ENCODE results near the gene MET.

Gene MET

GRCh38 chr7:116665332-116665996 is 6.5 kb upstream of the MET start:
- Histone ChIP-seq H3K36me3 (ENCODE audit: control insufficient read depth in 1 of 2, insufficient read depth in 2 of 2, low read length in 2 of 2) (no peaks in the 10 kb centered on the region), H3K27ac (ENCODE audit: low read length) (no peak overlapping the region), H3K4me3 (ENCODE audit: low read depth in 1 of 2, low read length in 2 of 2) (no peak overlapping the region), H3K4me1 (ENCODE audit: control insufficient read depth in 1 of 2, insufficient read depth in 2 of 2, low read length in 2 of 2) (no peaks in the 10 kb centered on the region), H3K27me3 (ENCODE audit: low read depth, low read length) (no peaks in the 10 kb centered on the region), H3K9me3 (ENCODE audit: control insufficient read depth in 1 of 2, low read length in 2 of 2) (no peaks in the 10 kb centered on the region)

- no peak overlapping the region for H3K27ac ChIP-seq (ENCODE audit: low read length)
These were observed 2.2 kb upstream of the MET start for GRCh38 chr7:116669769-116670168.

GRCh38 chr7:116670409-116671015 is 1.5 kb upstream of the MET start:
- Histone ChIP-seq H3K4me1 (ENCODE audit: control insufficient read depth in 1 of 2, insufficient read depth in 2 of 2, low read length in 2 of 2) (peaks cover 0 to 14% of the 10 kb centered on the region in 2 donors), H3K9me3 (ENCODE audit: control insufficient read depth in 1 of 2, low read length in 2 of 2) (no peaks in the 10 kb centered on the region), H3K36me3 (ENCODE audit: control insufficient read depth in 1 of 2, insufficient read depth in 2 of 2, low read length in 2 of 2) (no peaks in the 10 kb centered on the region), H3K27me3 (ENCODE audit: low read depth, low read length) (no peaks in the 10 kb centered on the region), H3K4me3 (ENCODE audit: low read depth in 1 of 2, low read length in 2 of 2) (no peak overlapping the region), H3K27ac (ENCODE audit: low read length) (no peak overlapping the region)

More at GRCh38 chr7:116669769-116670168, 2.2 kb upstream of the MET start:
- Histone ChIP-seq H3K9me3 (ENCODE audit: control insufficient read depth in 1 of 2, low read length in 2 of 2) (no peaks in the 10 kb centered on the region), H3K27me3 (ENCODE audit: low read depth, low read length) (no peaks in the 10 kb centered on the region), H3K4me1 (ENCODE audit: control insufficient read depth in 1 of 2, insufficient read depth in 2 of 2, low read length in 2 of 2) (peaks cover 0 to 14% of the 10 kb centered on the region in 2 donors), H3K36me3 (ENCODE audit: control insufficient read depth in 1 of 2, insufficient read depth in 2 of 2, low read length in 2 of 2) (no peaks in the 10 kb centered on the region), H3K4me3 (ENCODE audit: low read depth in 1 of 2, low read length in 2 of 2) (no peak overlapping the region)

GRCh38 chr7:116671111-116671510 is 885 bp upstream of the MET start:
- Histone ChIP-seq H3K36me3 (ENCODE audit: control insufficient read depth in 1 of 2, insufficient read depth in 2 of 2, low read length in 2 of 2) (no peaks in the 10 kb centered on the region), H3K27ac (ENCODE audit: low read length) (no peak overlapping the region), H3K9me3 (ENCODE audit: control insufficient read depth in 1 of 2, low read length in 2 of 2) (no peaks in the 10 kb centered on the region), H3K4me1 (ENCODE audit: control insufficient read depth in 1 of 2, insufficient read depth in 2 of 2, low read length in 2 of 2) (peaks cover 0 to 14% of the 10 kb centered on the region in 2 donors), H3K27me3 (ENCODE audit: low read depth, low read length) (no peaks in the 10 kb centered on the region), H3K4me3 (ENCODE audit: low read depth in 1 of 2, low read length in 2 of 2) (peak overlapping the region; percentile 50 to 64)

- Histone ChIP-seq H3K4me3 (ENCODE audit: low read depth in 1 of 2, low read length in 2 of 2) (peak overlapping the region; percentile 64 to 77), H3K27me3 (ENCODE audit: low read depth, low read length) (no peaks in the 10 kb centered on the region), H3K4me1 (ENCODE audit: control insufficient read depth in 1 of 2, insufficient read depth in 2 of 2, low read length in 2 of 2) (peaks cover 0 to 14% of the 10 kb centered on the region in 2 donors), H3K27ac (ENCODE audit: low read length) (peak overlapping the region; percentile 61), H3K9me3 (ENCODE audit: control insufficient read depth in 1 of 2, low read length in 2 of 2) (no peaks in the 10 kb centered on the region), H3K36me3 (ENCODE audit: control insufficient read depth in 1 of 2, insufficient read depth in 2 of 2, low read length in 2 of 2) (no peaks in the 10 kb centered on the region)
These were observed 830 bp downstream of the MET start for GRCh38 chr7:116672596-116673456.

GRCh38 chr7:116673457-116673865 is 1.5 kb downstream of the MET start:
- Histone ChIP-seq H3K27ac (ENCODE audit: low read length) (no peak overlapping the region), H3K9me3 (ENCODE audit: control insufficient read depth in 1 of 2, low read length in 2 of 2) (no peaks in the 10 kb centered on the region), H3K27me3 (ENCODE audit: low read depth, low read length) (no peaks in the 10 kb centered on the region), H3K4me3 (ENCODE audit: low read depth in 1 of 2, low read length in 2 of 2) (peak overlapping the region; percentile 64 to 77), H3K4me1 (ENCODE audit: control insufficient read depth in 1 of 2, insufficient read depth in 2 of 2, low read length in 2 of 2) (peaks cover 0 to 14% of the 10 kb centered on the region in 2 donors), H3K36me3 (ENCODE audit: control insufficient read depth in 1 of 2, insufficient read depth in 2 of 2, low read length in 2 of 2) (no peaks in the 10 kb centered on the region)

GRCh38 chr7:116674508-116675173 is 2.6 kb downstream of the MET start:
- H3K4me3 ChIP-seq (ENCODE audit: low read depth in 1 of 2, low read length in 2 of 2): no peak overlapping the region
- H3K27ac ChIP-seq (ENCODE audit: low read length): no peak overlapping the region
- no peaks in the 10 kb centered on the region for H3K36me3 ChIP-seq (ENCODE audit: control insufficient read depth in 1 of 2, insufficient read depth in 2 of 2, low read length in 2 of 2)
- H3K9me3 ChIP-seq (ENCODE audit: control insufficient read depth in 1 of 2, low read length in 2 of 2): no peaks in the 10 kb centered on the region
- no peaks in the 10 kb centered on the region for H3K27me3 ChIP-seq (ENCODE audit: low read depth, low read length)
- peaks cover 0 to 14% of the 10 kb centered on the region in 2 donors for H3K4me1 ChIP-seq (ENCODE audit: control insufficient read depth in 1 of 2, insufficient read depth in 2 of 2, low read length in 2 of 2)

GRCh38 chr7:116675812-116676355 is 3.9 kb downstream of the MET start:
- H3K4me1 ChIP-seq (ENCODE audit: control insufficient read depth in 1 of 2, insufficient read depth in 2 of 2, low read length in 2 of 2): peaks cover 0 to 14% of the 10 kb centered on the region in 2 donors
- H3K27me3 ChIP-seq (ENCODE audit: low read depth, low read length): no peaks in the 10 kb centered on the region
- no peaks in the 10 kb centered on the region for H3K9me3 ChIP-seq (ENCODE audit: control insufficient read depth in 1 of 2, low read length in 2 of 2)
- H3K27ac ChIP-seq (ENCODE audit: low read length): no peak overlapping the region
- no peaks in the 10 kb centered on the region for H3K36me3 ChIP-seq (ENCODE audit: control insufficient read depth in 1 of 2, insufficient read depth in 2 of 2, low read length in 2 of 2)
- H3K4me3 ChIP-seq (ENCODE audit: low read depth in 1 of 2, low read length in 2 of 2): no peak overlapping the region

GRCh38 chr7:116678780-116679179 is 6.8 kb downstream of the MET start:
- H3K36me3 ChIP-seq (ENCODE audit: control insufficient read depth in 1 of 2, insufficient read depth in 2 of 2, low read length in 2 of 2): no peaks in the 10 kb centered on the region
- H3K27ac ChIP-seq (ENCODE audit: low read length): no peak overlapping the region
- no peaks in the 10 kb centered on the region for H3K4me1 ChIP-seq (ENCODE audit: control insufficient read depth in 1 of 2, insufficient read depth in 2 of 2, low read length in 2 of 2)
- H3K27me3 ChIP-seq (ENCODE audit: low read depth, low read length): no peaks in the 10 kb centered on the region
- no peaks in the 10 kb centered on the region for H3K9me3 ChIP-seq (ENCODE audit: control insufficient read depth in 1 of 2, low read length in 2 of 2)
- H3K4me3 ChIP-seq (ENCODE audit: low read depth in 1 of 2, low read length in 2 of 2): no peak overlapping the region

- H3K4me1 ChIP-seq (ENCODE audit: control insufficient read depth in 1 of 2, insufficient read depth in 2 of 2, low read length in 2 of 2): no peaks in the 10 kb centered on the region
- no peaks in the 10 kb centered on the region for H3K9me3 ChIP-seq (ENCODE audit: control insufficient read depth in 1 of 2, low read length in 2 of 2)
- H3K4me3 ChIP-seq (ENCODE audit: low read depth in 1 of 2, low read length in 2 of 2): no peak overlapping the region
- no peak overlapping the region for H3K27ac ChIP-seq (ENCODE audit: low read length)
- no peaks in the 10 kb centered on the region for H3K27me3 ChIP-seq (ENCODE audit: low read depth, low read length)
- no peaks in the 10 kb centered on the region for H3K36me3 ChIP-seq (ENCODE audit: control insufficient read depth in 1 of 2, insufficient read depth in 2 of 2, low read length in 2 of 2)
These were observed 7.5 kb downstream of the MET start for GRCh38 chr7:116679500-116679899.

- H3K4me3 ChIP-seq (ENCODE audit: low read depth in 1 of 2, low read length in 2 of 2): no peak overlapping the region
- H3K4me1 ChIP-seq (ENCODE audit: control insufficient read depth in 1 of 2, insufficient read depth in 2 of 2, low read length in 2 of 2): no peaks in the 10 kb centered on the region
- no peaks in the 10 kb centered on the region for H3K27me3 ChIP-seq (ENCODE audit: low read depth, low read length)
- no peaks in the 10 kb centered on the region for H3K36me3 ChIP-seq (ENCODE audit: control insufficient read depth in 1 of 2, insufficient read depth in 2 of 2, low read length in 2 of 2)
- H3K9me3 ChIP-seq (ENCODE audit: control insufficient read depth in 1 of 2, low read length in 2 of 2): no peaks in the 10 kb centered on the region
- H3K27ac ChIP-seq (ENCODE audit: low read length): no peak overlapping the region
These were observed 11.8 kb downstream of the MET start for GRCh38 chr7:116683786-116684185.
